Loucy (cell line): ENCODE data around the gene MAN2C1.

ENCODE experiments used
- CTCF ChIP-seq: fragments of 200-600 bp; sonication (generic); conservative IDR thresholded peaks from 2 replicates; pipeline ENCODE4 v1.5.1; 2014; ENCODE audit warnings: mild to moderate bottlenecking, antibody characterized with exemption, low read length
- EZH2phosphoT487 ChIP-seq: fragments of 200-600 bp; IDR thresholded peaks from 2 replicates; pipeline ENCODE4 v1.6.1; 2018; ENCODE audit warnings: antibody characterized with exemption, mild to moderate bottlenecking, moderate library complexity, borderline replicate concordance

GRCh38 chr15:75309711-75310110, 58.7 kb downstream of the MAN2C1 start:
- TF ChIP-seq CTCF (no peak), EZH2phosphoT487 (no peak)
